Mesendoderm (in vitro differentiated cells): ENCODE results near the gene PLEKHO2.
A peak's percentile ranks its signal among the peaks of the same experiment; 100 is the strongest.

Source experiments
- DNase-seq: peaks from one replicate; pipeline ENCODE4 v3.0.0; 2013
- H2AK5ac ChIP-seq: 2 replicates; pipeline ENCODE4 v1.6.1; 2013; ENCODE audit warnings: low read length, inconsistent platforms
- H2BK120ac ChIP-seq: 2 replicates; pipeline ENCODE4 v1.6.1; 2013; ENCODE audit warnings: low read depth, mild to moderate bottlenecking, low read length, moderate library complexity, mixed read lengths
- H2BK15ac ChIP-seq: replicated peaks from 2 replicates; pipeline ENCODE4 v1.6.1; 2013; ENCODE audit warnings: low read depth, mild to moderate bottlenecking, moderate library complexity
- H2BK5ac ChIP-seq: 2 replicates; pipeline ENCODE4 v1.6.1; 2013; ENCODE audit warnings: low read length, inconsistent platforms
- H3K18ac ChIP-seq: 2 replicates; pipeline ENCODE4 v1.6.1; 2013; ENCODE audit warnings: mild to moderate bottlenecking, low read length, mixed read lengths
- H3K23ac ChIP-seq: one replicate; pipeline ENCODE4 v1.6.1; 2013; ENCODE audit warnings: low read length
- H3K27ac ChIP-seq: 2 replicates; pipeline ENCODE4 v1.5.1; 2013; ENCODE audit warnings: low read depth, mild to moderate bottlenecking, inconsistent platforms, low read length, moderate library complexity
- H3K27me3 ChIP-seq: 2 replicates; pipeline ENCODE4 v1.6.1; 2013; ENCODE audit warnings: low read length, control low read depth, mild to moderate bottlenecking, inconsistent platforms; ENCODE audit not compliant: insufficient read depth, poor library complexity
- H3K36me3 ChIP-seq: 2 replicates; pipeline ENCODE4 v1.6.1; 2013; ENCODE audit warnings: low read length, inconsistent platforms; ENCODE audit not compliant: control insufficient read depth, insufficient read depth
- H3K4ac ChIP-seq: one replicate; pipeline ENCODE4 v1.6.1; 2013; ENCODE audit warnings: low read depth, mild to moderate bottlenecking, low read length, moderate library complexity
- H3K4me1 ChIP-seq: 2 replicates; pipeline ENCODE4 v1.6.1; 2013; ENCODE audit warnings: low read depth, low read length, inconsistent platforms; ENCODE audit not compliant: control insufficient read depth
- H3K4me2 ChIP-seq: 2 replicates; pipeline ENCODE4 v1.6.1; 2013; ENCODE audit warnings: low read length
- H3K4me3 ChIP-seq: 2 replicates; pipeline ENCODE4 v1.5.1; 2013; ENCODE audit warnings: mild to moderate bottlenecking, low read length
- H3K56ac ChIP-seq: one replicate; pipeline ENCODE4 v1.6.1; 2013; ENCODE audit warnings: low read length
- H3K79me1 ChIP-seq: 2 replicates; pipeline ENCODE4 v1.6.1; 2013; ENCODE audit warnings: low read length, inconsistent platforms
- H3K79me2 ChIP-seq: 2 replicates; pipeline ENCODE4 v1.6.1; 2013; ENCODE audit warnings: mild to moderate bottlenecking, low read length; ENCODE audit not compliant: control insufficient read depth, insufficient read depth
- H3K9ac ChIP-seq: 2 replicates; pipeline ENCODE4 v1.6.1; 2013; ENCODE audit warnings: low read length, inconsistent platforms
- H4K5ac ChIP-seq: one replicate; pipeline ENCODE4 v1.6.1; 2013; ENCODE audit warnings: low read length
- H4K8ac ChIP-seq: one replicate; pipeline ENCODE4 v1.6.1; 2013; ENCODE audit warnings: low read depth, mild to moderate bottlenecking, control low read depth, low read length, moderate library complexity
- WGBS: extraction: QIAGEN DNeasy Blood & Tissue Kit; methylation state at CpG from one replicate; pipeline ENCODE4 v1.1.7; 2013; ENCODE audit warnings: low lambda C conversion rate, missing lambda C conversion rate; ENCODE audit not compliant: insufficient coverage; ENCODE audit errors: extremely low coverage; 5-methylcytosine and 5-hydroxymethylcytosine counted together

Gene PLEKHO2

DNA sequence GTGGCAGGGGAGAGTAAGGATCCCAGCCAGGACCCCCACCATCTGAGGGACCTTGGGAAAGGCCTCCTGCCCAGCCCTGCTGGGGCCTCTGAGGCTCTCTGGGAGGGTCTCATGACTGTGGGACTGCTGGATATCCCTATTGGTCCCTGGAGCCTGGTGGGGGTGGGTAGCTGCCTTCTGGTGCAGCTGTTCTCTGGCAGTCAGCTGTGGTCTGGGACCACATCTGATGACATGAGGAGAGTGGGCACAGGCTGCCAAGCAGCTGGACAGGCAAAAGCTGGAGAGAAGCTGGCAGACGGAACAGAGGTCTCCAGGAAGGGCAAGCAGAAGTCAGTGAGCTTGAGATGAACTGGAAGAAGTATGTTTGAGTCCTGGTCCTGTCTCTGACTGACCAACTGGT is 22.4 kb downstream of the PLEKHO2 start:
- H3K79me2 ChIP-seq = no peaks in the 10 kb centered on the region
- no peak overlapping the region for H2AK5ac ChIP-seq
- H4K5ac ChIP-seq = no peak overlapping the region
- H3K56ac ChIP-seq = no peak overlapping the region
- no peak overlapping the region for H3K23ac ChIP-seq
- H3K36me3 ChIP-seq = peaks cover 3% of the 10 kb centered on the region
- H2BK15ac ChIP-seq = no peak overlapping the region
- no peak overlapping the region for H2BK5ac ChIP-seq
- H3K79me1 ChIP-seq = peaks cover 4% of the 10 kb centered on the region
- no peak overlapping the region for H3K4me2 ChIP-seq
- no peak overlapping the region for H3K27ac ChIP-seq
- no peak for DNase-seq
- no peak overlapping the region for H3K4ac ChIP-seq
- H4K8ac ChIP-seq = no peak overlapping the region
- H2BK120ac ChIP-seq = no peak overlapping the region
- peaks cover 9% of the 10 kb centered on the region for H3K4me1 ChIP-seq
- H3K27me3 ChIP-seq = no peaks in the 10 kb centered on the region
- H3K9ac ChIP-seq = no peak overlapping the region
- H3K18ac ChIP-seq = no peak overlapping the region
- no peak overlapping the region for H3K4me3 ChIP-seq
- no CpG with 5 or more reads among the region's 1 CpG for WGBS

DNA sequence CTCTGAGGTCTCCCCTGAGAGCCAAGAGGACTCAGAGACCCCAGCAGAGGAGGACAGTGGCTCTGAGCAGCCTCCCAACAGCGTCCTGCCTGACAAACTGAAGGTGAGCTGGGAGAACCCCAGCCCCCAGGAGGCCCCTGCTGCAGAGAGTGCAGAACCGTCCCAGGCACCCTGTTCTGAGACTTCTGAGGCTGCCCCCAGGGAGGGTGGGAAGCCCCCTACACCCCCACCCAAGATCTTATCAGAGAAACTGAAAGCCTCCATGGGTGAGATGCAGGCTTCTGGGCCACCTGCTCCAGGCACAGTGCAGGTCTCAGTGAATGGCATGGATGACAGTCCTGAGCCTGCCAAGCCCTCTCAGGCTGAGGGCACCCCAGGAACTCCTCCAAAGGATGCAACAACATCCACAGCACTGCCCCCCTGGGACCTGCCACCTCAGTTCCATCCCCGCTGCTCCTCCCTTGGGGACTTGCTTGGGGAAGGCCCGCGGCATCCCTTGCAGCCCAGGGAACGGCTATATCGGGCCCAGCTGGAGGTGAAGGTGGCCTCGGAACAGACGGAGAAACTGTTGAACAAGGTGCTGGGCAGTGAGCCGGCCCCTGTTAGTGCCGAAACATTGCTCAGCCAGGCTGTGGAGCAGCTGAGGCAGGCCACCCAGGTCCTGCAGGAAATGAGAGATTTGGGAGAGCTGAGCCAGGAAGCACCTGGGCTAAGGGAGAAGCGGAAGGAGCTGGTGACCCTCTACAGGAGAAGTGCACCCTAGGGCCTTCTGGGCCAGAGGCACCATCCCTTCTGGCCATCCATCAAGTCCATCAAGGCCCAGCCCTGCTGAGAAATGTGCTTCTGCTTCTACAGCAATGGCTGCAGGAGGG is 23.6 kb downstream of the PLEKHO2 start:
- no CpG with 5 or more reads among the region's 12 CpGs for WGBS
- H3K27ac ChIP-seq = peak overlapping the region; percentile 30
- H3K18ac ChIP-seq = no peak overlapping the region

GRCh38 chr15:64865998-64866520 is 24.3 kb downstream of the PLEKHO2 start:
- H3K9ac ChIP-seq = peak overlapping the region; percentile 36
- H2BK120ac ChIP-seq = no peak overlapping the region
- H3K4ac ChIP-seq = no peak overlapping the region
- no peak overlapping the region for H3K4me3 ChIP-seq
- DNase-seq = peak; percentile 94
- peaks cover 9% of the 10 kb centered on the region for H3K4me1 ChIP-seq
- H3K27me3 ChIP-seq = no peaks in the 10 kb centered on the region
- no CpG with 5 or more reads among the region's 6 CpGs for WGBS
- H3K79me2 ChIP-seq = no peaks in the 10 kb centered on the region
- no peak overlapping the region for H3K4me2 ChIP-seq
- H3K56ac ChIP-seq = peak overlapping the region; percentile 49
- H4K8ac ChIP-seq = no peak overlapping the region
- H3K36me3 ChIP-seq = peaks cover 3% of the 10 kb centered on the region
- H2BK15ac ChIP-seq = no peak overlapping the region
- no peak overlapping the region for H2AK5ac ChIP-seq
- peaks cover 4% of the 10 kb centered on the region for H3K79me1 ChIP-seq
- no peak overlapping the region for H3K18ac ChIP-seq
- no peak overlapping the region for H4K5ac ChIP-seq
- no peak overlapping the region for H3K27ac ChIP-seq
- no peak overlapping the region for H3K23ac ChIP-seq
- H2BK5ac ChIP-seq = no peak overlapping the region

More for the DNA sequence above, 23.6 kb downstream of the PLEKHO2 start:
- peak overlapping the region; percentile 25 for H3K56ac ChIP-seq
- no peak overlapping the region for H3K9ac ChIP-seq
- H3K27me3 ChIP-seq = no peaks in the 10 kb centered on the region
- H3K4me2 ChIP-seq = no peak overlapping the region
- no peak overlapping the region for H2BK15ac ChIP-seq
- H4K8ac ChIP-seq = no peak overlapping the region
- no peaks in the 10 kb centered on the region for H3K79me2 ChIP-seq
- H3K79me1 ChIP-seq = peaks cover 4% of the 10 kb centered on the region
- peaks cover 3% of the 10 kb centered on the region for H3K36me3 ChIP-seq
- no peak overlapping the region for H2BK5ac ChIP-seq
- H2AK5ac ChIP-seq = no peak overlapping the region
- H3K23ac ChIP-seq = no peak overlapping the region
- H4K5ac ChIP-seq = no peak overlapping the region
- no peak overlapping the region for H3K4me3 ChIP-seq
- no peak overlapping the region for H2BK120ac ChIP-seq
- DNase-seq = no peak
- H3K4ac ChIP-seq = no peak overlapping the region
- peaks cover 9% of the 10 kb centered on the region for H3K4me1 ChIP-seq

- H3K79me2 ChIP-seq = no peaks in the 10 kb centered on the region
- H2AK5ac ChIP-seq = no peak overlapping the region
- no peak for DNase-seq
- H3K18ac ChIP-seq = no peak overlapping the region
- no peak overlapping the region for H2BK15ac ChIP-seq
- H2BK120ac ChIP-seq = no peak overlapping the region
- H2BK5ac ChIP-seq = no peak overlapping the region
- no peak overlapping the region for H3K4ac ChIP-seq
- H3K27ac ChIP-seq = no peak overlapping the region
- H3K23ac ChIP-seq = no peak overlapping the region
- H3K4me3 ChIP-seq = no peak overlapping the region
- peaks cover 2% of the 10 kb centered on the region for H3K79me1 ChIP-seq
- H3K56ac ChIP-seq = no peak overlapping the region
- H3K27me3 ChIP-seq = no peaks in the 10 kb centered on the region
- no peak overlapping the region for H3K4me2 ChIP-seq
- peaks cover 5% of the 10 kb centered on the region for H3K4me1 ChIP-seq
- peaks cover 1% of the 10 kb centered on the region for H3K36me3 ChIP-seq
- no peak overlapping the region for H3K9ac ChIP-seq
- no peak overlapping the region for H4K8ac ChIP-seq
- no peak overlapping the region for H4K5ac ChIP-seq
These were observed 27.8 kb downstream of the PLEKHO2 start for GRCh38 chr15:64869501-64869900.

- Histone ChIP-seq H3K23ac (no peak overlapping the region), H2AK5ac (no peak overlapping the region), H3K27ac (no peak overlapping the region), H2BK15ac (no peak overlapping the region), H3K4ac (no peak overlapping the region), H3K4me1 (peaks cover 11% of the 10 kb centered on the region), H3K79me2 (no peaks in the 10 kb centered on the region), H3K27me3 (no peaks in the 10 kb centered on the region), H4K8ac (no peak overlapping the region), H4K5ac (no peak overlapping the region), H3K36me3 (peaks cover 1% of the 10 kb centered on the region), H3K4me3 (no peak overlapping the region), H2BK120ac (no peak overlapping the region), H2BK5ac (no peak overlapping the region), H3K56ac (no peak overlapping the region), H3K9ac (no peak overlapping the region), H3K79me1 (peaks cover 2% of the 10 kb centered on the region), H3K4me2 (no peak overlapping the region), H3K18ac (no peak overlapping the region)
- WGBS = no CpG with 5 or more reads among the region's 9 CpGs
- no peak for DNase-seq
These were observed 28.6 kb downstream of the PLEKHO2 start for GRCh38 chr15:64870353-64870752.
